Endothelial cell of umbilical vein (primary cell): ENCODE results near the gene PCDH8. TPM values are rescaled to one million over a fixed set of nuclear protein-coding genes. Genes with fewer than 3 reads are reported as not detected.

ENCODE experiments used
- BruUV-seq: library from RNA; stranded (reverse); fragments of 400-500 nt; replicated peaks from 2 replicates; lab custom pipeline; 2021; lab: Mats Ljungman, UMichigan
- CTCF ChIA-PET: fragments of 300-600, 350-600 bp; sonication (Branson Sonifier 250); formaldehyde crosslinking; loops from one replicate; lab custom pipeline; 2021; ENCODE audit warnings: antibody characterized with exemption, inconsistent platforms; lab: Charles Lee
- POLR2A ChIA-PET: fragments of 300-600, 350-600 bp; sonication (Branson Sonifier 250); formaldehyde crosslinking; loops from one replicate; lab custom pipeline; 2021; ENCODE audit warnings: antibody characterized with exemption, inconsistent platforms; lab: Charles Lee
- DNase-seq: peaks from one replicate; pipeline ENCODE4 v3.0.0-alpha.2; 2011; ENCODE audit warnings: low read depth, low spot score
- FAIRE-seq: peaks from 2 replicates; lab custom pipeline; 2011; peaks lifted over from hg19 to GRCh38; lab: Jason Lieb, UNC
- H2AFZ ChIP-seq: 2 replicates; pipeline ENCODE4 v1.6.0; 2012; ENCODE audit warnings: low read depth, low read length, control low read depth, inconsistent platforms
- H3K27ac ChIP-seq: 2 replicates; pipeline ENCODE4 v1.5.1; 2011; ENCODE audit warnings: low read depth, mild to moderate bottlenecking, control low read depth, low read length, moderate library complexity; ENCODE audit not compliant: insufficient read depth
- H3K27me3 ChIP-seq, 2 experiments: 2 replicates each; pipeline versions ENCODE4 v1.6.0 to v1.6.1; 2011; ENCODE audit warnings: low read length in 2 of 2, mixed read lengths in 1 of 2; ENCODE audit not compliant: control insufficient read depth in 2 of 2, insufficient read depth in 2 of 2
- H3K36me3 ChIP-seq, 2 experiments: 2 replicates in 1 of 2; 3 replicates in 1 of 2; pipeline ENCODE4 v1.5.1; 2011; ENCODE audit warnings: low read length in 2 of 2, mild to moderate bottlenecking in 1 of 2, moderate library complexity in 1 of 2; ENCODE audit not compliant: control insufficient read depth in 2 of 2, insufficient read depth in 2 of 2; ENCODE audit errors: extremely low read depth in 1 of 2
- H3K4me1 ChIP-seq: 3 replicates; pipeline ENCODE4 v1.5.1; 2011; ENCODE audit warnings: mild to moderate bottlenecking, low read length; ENCODE audit not compliant: control insufficient read depth, insufficient read depth; ENCODE audit errors: extremely low read depth
- H3K4me2 ChIP-seq: 2 replicates; pipeline ENCODE4 v1.6.1; 2011; ENCODE audit warnings: low read length, control low read depth, mixed read lengths; ENCODE audit not compliant: insufficient read depth
- H3K4me3 ChIP-seq, 3 experiments: fragments of 200-600 bp in 1 of 3; sonication (generic), shearing (Covaris generic) in 1 of 3; replicated peaks in 1 of 3; 2 replicates each; pipeline ENCODE4 v1.5.1; 2011 to 2016; ENCODE audit warnings: control low read depth in 3 of 3, low read length in 3 of 3, mild to moderate bottlenecking in 2 of 3, inconsistent platforms in 1 of 3, low read depth in 1 of 3, moderate library complexity in 1 of 3; ENCODE audit not compliant: insufficient read depth in 1 of 3
- H3K79me2 ChIP-seq: 2 replicates; pipeline ENCODE4 v1.6.0; 2012; ENCODE audit warnings: low read length, inconsistent platforms; ENCODE audit not compliant: control insufficient read depth, insufficient read depth
- H3K9ac ChIP-seq: replicated peaks from 2 replicates; pipeline ENCODE3; 2011; ENCODE audit warnings: low read length, control low read depth; ENCODE audit not compliant: insufficient read depth; ENCODE audit errors: extremely low read depth
- H3K9me1 ChIP-seq: replicated peaks from 3 replicates; pipeline ENCODE4 v1.6.0; 2011; ENCODE audit warnings: mild to moderate bottlenecking, low read length; ENCODE audit not compliant: control insufficient read depth, insufficient read depth; ENCODE audit errors: extremely low read depth
- H3K9me3 ChIP-seq: replicated peaks from 2 replicates; pipeline ENCODE4 v1.5.1; 2012; ENCODE audit warnings: low read length, inconsistent platforms; ENCODE audit not compliant: control insufficient read depth, insufficient read depth
- H4K20me1 ChIP-seq: replicated peaks from 2 replicates; pipeline ENCODE3; 2011; ENCODE audit warnings: mild to moderate bottlenecking, low read length; ENCODE audit not compliant: control insufficient read depth, insufficient read depth; ENCODE audit errors: extremely low read depth
- CTCF ChIP-seq, 2 donors: IDR thresholded peaks; 1 replicate in 1 of 2; 2 replicates in 1 of 2; pipeline ENCODE4 v1.5.1; 2011; ENCODE audit warnings: low read length in 2 of 2, mild to moderate bottlenecking in 2 of 2, moderate library complexity in 2 of 2, control low read depth in 1 of 2, inconsistent platforms in 1 of 2, low read depth in 1 of 2; ENCODE audit not compliant: insufficient read depth in 1 of 2; ENCODE audit errors: extremely low read depth in 1 of 2
- EZH2 ChIP-seq: IDR thresholded peaks from 2 replicates; pipeline ENCODE4 v1.6.1; 2012; ENCODE audit warnings: borderline replicate concordance, low read depth, mild to moderate bottlenecking, moderate library complexity, low read length, inconsistent platforms; ENCODE audit not compliant: severe bottlenecking
- MAX ChIP-seq: IDR thresholded peaks from 2 replicates; pipeline ENCODE4 v1.6.1; 2011; ENCODE audit not compliant: insufficient read depth, insufficient read length
- POLR2AphosphoS5 ChIP-seq: IDR thresholded peaks from 2 replicates; pipeline ENCODE4 v1.6.1; 2012; ENCODE audit warnings: low read depth, mild to moderate bottlenecking, control low read depth, low read length, moderate library complexity; ENCODE audit not compliant: insufficient read depth
- dilution Hi-C: fragments of 300-500 bp; cut with MboI; formaldehyde crosslinking; loops from one replicate; pipeline ENCODE4 v1.15.0; 2019; ENCODE audit warnings: low sequenced_read_pairs; ENCODE audit not compliant: extremely low pct_ligation_motif_present
- intact Hi-C: fragments of 100-400 bp; cut with micrococcal nuclease; formaldehyde crosslinking; loops from one replicate; pipeline ENCODE4 v1.10.0; 2022
- polyA plus RNA-seq, 4 experiments: library from polyadenylated mRNA; depleted of rRNA in 3 of 4; stranded (reverse) in 3 of 4; unstranded in 1 of 4; fragments of >200 nt; gene quantifications; 2 replicates each; pipeline versions ENCODE4 v1.2.1 to v1.2.3, GENCODE V29; 2011 to 2012; ENCODE audit warnings: missing spikeins in 1 of 4
- total RNA-seq: library from RNA; stranded (reverse); gene quantifications from 2 replicates; pipeline ENCODE4 v1.2.3, GENCODE V29; 2021

The PCDH8 gene
- total and polyA plus RNA-seq, 2 donors (not counting 3 experiments of a cell fraction or from before 2014, with no cell fraction given) = not detected

GRCh38 chr13:52862358-52863206, 14.1 kb upstream of the PCDH8 start:
- Histone ChIP-seq H3K9ac (no peak overlapping the region), H3K79me2 (no peaks in the 10 kb centered on the region), H3K36me3 (no peaks in the 10 kb centered on the region), H4K20me1 (no peaks in the 10 kb centered on the region), H2AFZ (no peak overlapping the region), H3K4me3 (no peak overlapping the region), H3K9me3 (no peaks in the 10 kb centered on the region), H3K9me1 (no peaks in the 10 kb centered on the region), H3K27me3 (no peaks in the 10 kb centered on the region), H3K4me1 (no peaks in the 10 kb centered on the region), H3K4me2 (no peak overlapping the region), H3K27ac (no peak overlapping the region)
- FAIRE-seq = peak; percentile 49
- ChIA-PET CTCF (no interaction called here), POLR2A (no interaction called here)
- intact Hi-C loops (no loop called here), dilution Hi-C loops (no loop called here)
- BruUV-seq = no TSS peak
- peak; percentile 15 for DNase-seq
- TF ChIP-seq CTCF (IDR thresholded peaks at IDR 0.05; ENCODE audit: extremely low read depth in 1 of 2, insufficient read depth in 1 of 2, low read depth in 1 of 2, low read length in 2 of 2) = peak; percentile 55 to 68
- no peak for TF ChIP-seq EZH2

GRCh38 chr13:52852444-52852843, 4.0 kb upstream of the PCDH8 start:
- Histone ChIP-seq H3K9me3 (no peaks in the 10 kb centered on the region), H3K36me3 (no peaks in the 10 kb centered on the region), H3K27ac (no peak overlapping the region), H3K4me2 (no peak overlapping the region), H3K79me2 (no peaks in the 10 kb centered on the region), H2AFZ (no peak overlapping the region), H3K9me1 (no peaks in the 10 kb centered on the region), H3K4me3 (no peak overlapping the region), H3K9ac (no peak overlapping the region), H3K27me3 (peaks cover 43 to 51% of the 10 kb centered on the region in 2 experiments), H4K20me1 (no peaks in the 10 kb centered on the region), H3K4me1 (peaks cover 5% of the 10 kb centered on the region)
- FAIRE-seq (no peak), DNase-seq (no peak)
- TF ChIP-seq POLR2AphosphoS5 = no peak
- no peak for TF ChIP-seq CTCF (IDR thresholded peaks at IDR 0.05; ENCODE audit: extremely low read depth in 1 of 2, insufficient read depth in 1 of 2, low read depth in 1 of 2, low read length in 2 of 2)
- no peak for TF ChIP-seq MAX
- ChIA-PET POLR2A (no interaction called here), CTCF (no interaction called here)
- no TSS peak for BruUV-seq
- intact Hi-C loops (loop anchor here (2.0 to 5.0 kb wide), 2 partner anchors 64 to 115 kb away; no protein-coding TSS in a partner anchor), dilution Hi-C loops (no loop called here)
